OCI-LY1 (cell line): ENCODE data around the gene LIMCH1.

ENCODE experiments used
- H2AFZ ChIP-seq: fragments of 200-600 bp; sonication (generic), shearing (Covaris generic); 2 replicates; pipeline ENCODE4 v1.6.0; 2014; ENCODE audit warnings: antibody characterized with exemption, mild to moderate bottlenecking, low read length
- H3F3A ChIP-seq: fragments of 200-600 bp; sonication (generic), shearing (Covaris generic); 2 replicates; pipeline ENCODE4 v1.6.0; 2014; ENCODE audit warnings: mild to moderate bottlenecking, antibody characterized with exemption, low read length, moderate library complexity; ENCODE audit not compliant: insufficient read depth
- H3K27ac ChIP-seq: fragments of 200-600 bp; sonication (generic); 2 replicates; pipeline ENCODE4 v1.5.1; 2014; ENCODE audit warnings: low read length, mixed run types, mild to moderate bottlenecking, low read depth; ENCODE audit not compliant: poor library complexity, severe bottlenecking
- H3K27me3 ChIP-seq: fragments of 200-600 bp; sonication (generic); 2 replicates; pipeline ENCODE4 v1.6.0; 2014; ENCODE audit warnings: antibody characterized with exemption, mild to moderate bottlenecking, low read length, moderate library complexity; ENCODE audit not compliant: insufficient read depth
- H3K36me3 ChIP-seq: fragments of 200-600 bp; sonication (generic); 2 replicates; pipeline ENCODE4 v1.6.1; 2014; ENCODE audit warnings: mild to moderate bottlenecking, antibody characterized with exemption, low read length, moderate library complexity, mixed read lengths; ENCODE audit not compliant: insufficient read depth
- H3K4me1 ChIP-seq: fragments of 200-600 bp; sonication (generic); 2 replicates; pipeline ENCODE4 v1.5.1; 2014; ENCODE audit warnings: mild to moderate bottlenecking, low read length, moderate library complexity; ENCODE audit not compliant: insufficient read depth, severe bottlenecking
- H3K4me2 ChIP-seq: fragments of 200-600 bp; sonication (generic), shearing (Covaris generic); 2 replicates; pipeline ENCODE4 v1.6.1; 2014; ENCODE audit warnings: low read length
- H3K4me3 ChIP-seq: fragments of 200-600 bp; sonication (generic); 2 replicates; pipeline ENCODE4 v1.5.1; 2014; ENCODE audit warnings: low read length, low read depth, mild to moderate bottlenecking, mixed read lengths; ENCODE audit not compliant: poor library complexity, severe bottlenecking
- H3K79me2 ChIP-seq: fragments of 200-600 bp; shearing (Covaris generic); 2 replicates; pipeline ENCODE4 v1.6.1; 2016; ENCODE audit warnings: mixed run types, low read length, mixed read lengths; ENCODE audit not compliant: insufficient read depth
- H3K9ac ChIP-seq: fragments of 200-600 bp; sonication (generic), shearing (Covaris generic); 2 replicates; pipeline ENCODE4 v1.6.1; 2014; ENCODE audit warnings: mild to moderate bottlenecking, low read length, mixed read lengths
- H3K9me2 ChIP-seq: fragments of 200-600 bp; sonication (generic), shearing (Covaris generic); 2 replicates; pipeline ENCODE4 v1.6.1; 2014; ENCODE audit warnings: low read depth, mild to moderate bottlenecking, low read length, mixed read lengths
- H3K9me3 ChIP-seq: fragments of 200-600 bp; shearing (Covaris generic); 2 replicates; pipeline ENCODE4 v1.6.1; 2014; ENCODE audit warnings: low read length, mixed read lengths
- H4K20me1 ChIP-seq: fragments of 200-600 bp; sonication (generic), shearing (Covaris generic); 2 replicates; pipeline ENCODE4 v1.6.0; 2016; ENCODE audit warnings: mild to moderate bottlenecking, low read length; ENCODE audit not compliant: insufficient read depth
- EZH2 ChIP-seq: fragments of 200-600 bp; sonication (generic), shearing (Covaris generic); IDR thresholded peaks from 2 replicates; pipeline ENCODE4 v1.8.0; 2017; ENCODE audit warnings: borderline replicate concordance, mixed run types, mild to moderate bottlenecking, antibody characterized with exemption, low read length, moderate library complexity, mixed read lengths
- TF ChIP-seq, protein P1 (sequence below): fragments of 200-600 bp; sonication (generic), shearing (Covaris generic); IDR thresholded peaks from 2 replicates; pipeline ENCODE4 v1.5.1; 2017; ENCODE audit warnings: mild to moderate bottlenecking, antibody characterized with exemption, low read length, moderate library complexity, mixed read lengths

Gene LIMCH1

DNA sequence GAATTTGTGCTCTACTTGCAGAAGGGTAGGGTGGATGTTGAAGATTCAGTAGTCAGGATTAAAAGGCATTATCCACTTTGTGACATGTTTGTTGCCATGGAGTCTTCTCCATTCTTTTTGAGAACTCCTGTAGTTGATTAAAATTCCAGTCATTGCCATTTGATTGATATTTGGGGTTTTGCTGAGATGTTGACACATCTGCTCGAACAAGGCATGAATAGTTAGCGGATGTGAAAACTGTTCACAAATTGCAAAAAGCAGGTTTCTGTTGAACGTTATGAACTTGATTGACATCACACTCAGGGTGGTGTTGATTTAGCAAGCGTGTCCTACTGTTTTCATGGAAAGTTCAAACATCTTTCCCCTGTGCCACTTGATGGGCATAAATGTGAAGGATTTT, 16.9 kb downstream of the LIMCH1 start:
- Histone ChIP-seq H3K36me3 (no peaks in the 10 kb centered on the region), H3K79me2 (no peaks in the 10 kb centered on the region), H3K9me3 (no peaks in the 10 kb centered on the region), H4K20me1 (no peaks in the 10 kb centered on the region), H3K4me3 (no peak overlapping the region), H3K27me3 (no peaks in the 10 kb centered on the region), H3K4me2 (no peak overlapping the region), H3F3A (no peaks in the 10 kb centered on the region), H3K4me1 (no peaks in the 10 kb centered on the region), H2AFZ (no peak overlapping the region), H3K9me2 (no peaks in the 10 kb centered on the region), H3K27ac (no peak overlapping the region), H3K9ac (no peak overlapping the region)
- TF ChIP-seq, protein P1, sequence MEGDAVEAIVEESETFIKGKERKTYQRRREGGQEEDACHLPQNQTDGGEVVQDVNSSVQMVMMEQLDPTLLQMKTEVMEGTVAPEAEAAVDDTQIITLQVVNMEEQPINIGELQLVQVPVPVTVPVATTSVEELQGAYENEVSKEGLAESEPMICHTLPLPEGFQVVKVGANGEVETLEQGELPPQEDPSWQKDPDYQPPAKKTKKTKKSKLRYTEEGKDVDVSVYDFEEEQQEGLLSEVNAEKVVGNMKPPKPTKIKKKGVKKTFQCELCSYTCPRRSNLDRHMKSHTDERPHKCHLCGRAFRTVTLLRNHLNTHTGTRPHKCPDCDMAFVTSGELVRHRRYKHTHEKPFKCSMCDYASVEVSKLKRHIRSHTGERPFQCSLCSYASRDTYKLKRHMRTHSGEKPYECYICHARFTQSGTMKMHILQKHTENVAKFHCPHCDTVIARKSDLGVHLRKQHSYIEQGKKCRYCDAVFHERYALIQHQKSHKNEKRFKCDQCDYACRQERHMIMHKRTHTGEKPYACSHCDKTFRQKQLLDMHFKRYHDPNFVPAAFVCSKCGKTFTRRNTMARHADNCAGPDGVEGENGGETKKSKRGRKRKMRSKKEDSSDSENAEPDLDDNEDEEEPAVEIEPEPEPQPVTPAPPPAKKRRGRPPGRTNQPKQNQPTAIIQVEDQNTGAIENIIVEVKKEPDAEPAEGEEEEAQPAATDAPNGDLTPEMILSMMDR, result no peak
- TF ChIP-seq EZH2, result no peak

DNA sequence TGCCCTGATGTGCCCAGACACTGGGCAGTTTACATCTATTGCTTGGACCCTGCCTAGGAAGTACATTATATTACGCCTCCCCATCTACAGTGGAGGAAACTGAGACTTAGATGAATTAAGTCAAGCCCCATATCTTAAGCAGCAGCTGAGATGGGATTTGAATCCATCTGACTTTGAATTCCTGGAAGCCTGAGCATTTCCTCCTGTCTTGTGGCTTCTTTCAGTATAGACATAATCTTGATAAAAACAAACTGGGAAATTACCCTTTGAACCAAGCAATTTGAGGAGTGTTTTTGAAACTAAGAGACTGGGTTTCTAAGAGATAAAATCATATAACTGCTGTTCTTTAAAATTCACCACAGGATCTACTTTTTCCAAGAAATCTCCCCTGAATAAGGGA, 18.6 kb downstream of the LIMCH1 start:
- H2AFZ ChIP-seq, result no peak overlapping the region
- no peak overlapping the region for H3K27ac ChIP-seq
- H3K4me2 ChIP-seq, result no peak overlapping the region
- no peaks in the 10 kb centered on the region for H3K9me3 ChIP-seq
- H3F3A ChIP-seq, result no peaks in the 10 kb centered on the region
- H3K36me3 ChIP-seq, result no peaks in the 10 kb centered on the region
- no peaks in the 10 kb centered on the region for H3K27me3 ChIP-seq
- H4K20me1 ChIP-seq, result no peaks in the 10 kb centered on the region
- no peak for TF ChIP-seq EZH2
- TF ChIP-seq, protein P1, result no peak
- H3K79me2 ChIP-seq, result no peaks in the 10 kb centered on the region
- no peaks in the 10 kb centered on the region for H3K4me1 ChIP-seq
- H3K4me3 ChIP-seq, result no peak overlapping the region
- no peaks in the 10 kb centered on the region for H3K9me2 ChIP-seq
- no peak overlapping the region for H3K9ac ChIP-seq

DNA sequence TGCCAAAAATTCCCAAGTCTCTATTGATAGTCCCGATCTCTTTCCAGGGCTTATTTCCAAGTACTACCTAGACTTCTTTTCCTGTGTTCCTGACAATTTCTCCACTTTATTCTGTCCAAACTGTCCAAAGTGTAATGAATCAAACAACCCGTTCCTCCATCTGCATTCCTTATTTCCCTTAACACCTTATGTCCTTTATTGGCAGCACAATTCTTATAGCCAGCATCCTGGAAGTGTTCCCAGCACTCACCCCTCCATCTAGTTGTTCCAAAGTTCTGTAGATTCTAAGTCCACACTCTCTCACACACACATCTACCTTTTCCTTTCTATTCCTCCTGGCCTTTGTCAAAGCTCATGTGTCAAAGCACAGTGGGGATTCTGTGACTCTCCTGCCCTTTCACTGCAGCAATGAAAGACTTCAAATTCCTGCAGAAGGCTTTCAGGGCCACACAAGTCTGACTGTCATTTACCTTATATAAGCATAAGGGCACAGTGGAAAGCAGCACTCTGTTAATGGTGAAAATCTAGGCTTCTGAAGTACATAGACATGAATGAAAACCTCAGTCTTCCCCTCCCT, 22.1 kb downstream of the LIMCH1 start:
- no peaks in the 10 kb centered on the region for H4K20me1 ChIP-seq
- H3F3A ChIP-seq, result no peaks in the 10 kb centered on the region
- H3K27me3 ChIP-seq, result no peaks in the 10 kb centered on the region
- no peak overlapping the region for H3K4me3 ChIP-seq
- H3K4me1 ChIP-seq, result no peaks in the 10 kb centered on the region
- no peak overlapping the region for H2AFZ ChIP-seq
- no peak overlapping the region for H3K27ac ChIP-seq
- no peaks in the 10 kb centered on the region for H3K79me2 ChIP-seq
- no peak overlapping the region for H3K4me2 ChIP-seq
- no peaks in the 10 kb centered on the region for H3K9me3 ChIP-seq
- TF ChIP-seq, protein P1, result no peak
- TF ChIP-seq EZH2, result no peak
- H3K36me3 ChIP-seq, result no peaks in the 10 kb centered on the region
- no peaks in the 10 kb centered on the region for H3K9me2 ChIP-seq
- no peak overlapping the region for H3K9ac ChIP-seq
